B cell (primary cell): ENCODE data around the gene ADAM23. TPM values are rescaled to one million over a fixed set of nuclear protein-coding genes. Genes with fewer than 3 reads are reported as not detected.

Experiments
- ATAC-seq: fragments of 200-7000 bp; cut with Tn5 transposase; one replicate; pipeline ENCODE4 v1.10.0; 2021; ENCODE audit warnings: low read depth, mild to moderate bottlenecking, moderate number of reproducible peaks, moderate library complexity
- CTCF ChIA-PET: fragments of 350-600 bp; sonication (Branson Sonifier 250); formaldehyde crosslinking; loops from one replicate; lab custom pipeline; 2021; ENCODE audit warnings: antibody characterized with exemption, inconsistent platforms; lab: Charles Lee
- POLR2A ChIA-PET: fragments of 350-600 bp; sonication (Branson Sonifier 250); formaldehyde crosslinking; loops from one replicate; lab custom pipeline; 2021; ENCODE audit warnings: antibody characterized with exemption; lab: Charles Lee
- DNase-seq: peaks from one replicate; pipeline ENCODE4 v3.0.0; 2013
- H2AFZ ChIP-seq: 2 replicates; pipeline ENCODE4 v1.6.1; 2012; ENCODE audit warnings: mild to moderate bottlenecking, low read depth, low read length; ENCODE audit not compliant: insufficient read depth, poor library complexity, severe bottlenecking
- H3K27ac ChIP-seq, 2 donors: 1 replicate in 1 of 2; 2 replicates in 1 of 2; pipeline ENCODE4 v1.5.1; 2012 to 2013; ENCODE audit warnings: low read length in 2 of 2, mild to moderate bottlenecking in 2 of 2, moderate library complexity in 1 of 2
- H3K27me3 ChIP-seq, 4 experiments: fragments of 200-600 bp in 1 of 4; sonication (generic) in 1 of 4; replicated peaks in 1 of 4; 1 replicate in 2 of 4; 2 replicates in 2 of 4; pipeline versions ENCODE4 v1.6.1 to v1.7.0; 2013 to 2016; ENCODE audit warnings: low read length in 3 of 4, mild to moderate bottlenecking in 2 of 4, mixed read lengths in 1 of 4, moderate library complexity in 1 of 4; ENCODE audit not compliant: insufficient read depth in 4 of 4, control insufficient read depth in 3 of 4; ENCODE audit errors: control extremely low read depth in 1 of 4
- H3K36me3 ChIP-seq, 2 experiments: replicated peaks in 1 of 2; 1 replicate in 1 of 2; 2 replicates in 1 of 2; pipeline versions ENCODE4 v1.6.1 to v1.7.1; 2013; ENCODE audit warnings: low read length in 1 of 2; ENCODE audit not compliant: insufficient read depth in 2 of 2, control insufficient read depth in 1 of 2; ENCODE audit errors: control extremely low read depth in 1 of 2, extremely low read depth in 1 of 2
- H3K4me1 ChIP-seq, 2 donors: fragments of 200-600 bp in 1 of 2; sonication (generic) in 1 of 2; 1 replicate in 1 of 2; 2 replicates in 1 of 2; pipeline versions ENCODE4 v1.5.1 to v1.6.1; 2013 to 2017; ENCODE audit warnings: low read length in 2 of 2; ENCODE audit not compliant: control insufficient read depth in 2 of 2, insufficient read depth in 2 of 2
- H3K4me2 ChIP-seq: replicated peaks from 2 replicates; pipeline ENCODE3; 2012; ENCODE audit warnings: mild to moderate bottlenecking, low read depth, low read length; ENCODE audit not compliant: poor library complexity, severe bottlenecking
- H3K4me3 ChIP-seq, 5 experiments: fragments of 200-600 bp in 1 of 5; sonication (generic) in 1 of 5; 1 replicate in 3 of 5; 2 replicates in 2 of 5; pipeline versions ENCODE4 v1.5.1 to v1.7.0; 2011 to 2016; ENCODE audit warnings: low read length in 4 of 5, mild to moderate bottlenecking in 4 of 5, low read depth in 2 of 5, control low read depth in 1 of 5, moderate library complexity in 1 of 5; ENCODE audit not compliant: insufficient read depth in 1 of 5; ENCODE audit errors: control extremely low read depth in 1 of 5, extremely low read depth in 1 of 5
- H3K79me2 ChIP-seq: fragments of 200-600 bp; sonication (generic); one replicate; pipeline ENCODE4 v1.6.0; 2016; ENCODE audit warnings: low read length; ENCODE audit not compliant: control insufficient read depth, insufficient read depth
- H3K9ac ChIP-seq: fragments of 200-600 bp; sonication (generic); 2 replicates; pipeline ENCODE4 v1.6.1; 2017; ENCODE audit warnings: mild to moderate bottlenecking, low read length, moderate library complexity
- H3K9me3 ChIP-seq, 3 donors: one replicate each; pipeline versions ENCODE4 v1.6.1 to v1.7.1; 2013; ENCODE audit warnings: low read length in 2 of 3; ENCODE audit not compliant: control insufficient read depth in 2 of 3, insufficient read depth in 1 of 3; ENCODE audit errors: control extremely low read depth in 1 of 3
- H4K20me1 ChIP-seq: 2 replicates; pipeline ENCODE4 v1.6.0; 2012; ENCODE audit warnings: mild to moderate bottlenecking, low read length; ENCODE audit not compliant: insufficient read depth, control insufficient read depth, poor library complexity, severe bottlenecking
- H3K27ac Mint-ChIP-seq: one replicate; pipeline ENCODE4 v1.8.0; 2021; ENCODE audit warnings: mixed read lengths
- H3K27me3 Mint-ChIP-seq: one replicate; pipeline ENCODE4 v1.8.0; 2021; ENCODE audit warnings: mixed read lengths
- H3K4me1 Mint-ChIP-seq: one replicate; pipeline ENCODE4 v1.8.0; 2021; ENCODE audit warnings: mixed read lengths
- H3K4me3 Mint-ChIP-seq: one replicate; pipeline ENCODE4 v1.8.0; 2021; ENCODE audit warnings: mixed read lengths
- H3K9me3 Mint-ChIP-seq: one replicate; pipeline ENCODE4 v1.8.0; 2022; ENCODE audit warnings: mixed read lengths; ENCODE audit not compliant: insufficient read depth
- EZH2 ChIP-seq: IDR thresholded peaks from 2 replicates; pipeline ENCODE4 v1.6.1; 2012; ENCODE audit warnings: borderline replicate concordance, low read depth, mild to moderate bottlenecking, moderate library complexity, low read length; ENCODE audit not compliant: insufficient read depth, poor library complexity, severe bottlenecking
- WGBS: methylation state at CpG from one replicate; pipeline ENCODE4 v1.1.5; 2013; ENCODE audit warnings: missing lambda C conversion rate; ENCODE audit not compliant: insufficient coverage; 5-methylcytosine and 5-hydroxymethylcytosine counted together
- intact Hi-C: fragments of 100-400 bp; cut with micrococcal nuclease; formaldehyde crosslinking; loops from one replicate; pipeline ENCODE4 v1.10.0; 2022
- polyA plus RNA-seq: library from polyadenylated mRNA; depleted of rRNA; stranded (reverse); fragments of >200 nt; gene quantifications from 2 replicates; pipeline ENCODE4 v1.2.3, GENCODE V29; 2012
- total RNA-seq, 2 donors: library from RNA; stranded (reverse); fragments of 120-200 nt in 1 of 2; gene quantifications; 1 replicate in 1 of 2; 2 replicates in 1 of 2; pipeline versions ENCODE4 v1.2.3 to v1.2.4, GENCODE V29; 2013 to 2022
- TF ChIP-seq, protein P1 (sequence below): fragments of 200-600 bp; IDR thresholded peaks from one replicate; pipeline ENCODE4 v1.8.0; 2022; ENCODE audit warnings: antibody characterized with exemption, mild to moderate bottlenecking

Gene ADAM23
- total and polyA plus RNA-seq, 2 donors (not counting 1 experiment from before 2014, with no cell fraction given) = 0.78 to 1.7 TPM

DNA sequence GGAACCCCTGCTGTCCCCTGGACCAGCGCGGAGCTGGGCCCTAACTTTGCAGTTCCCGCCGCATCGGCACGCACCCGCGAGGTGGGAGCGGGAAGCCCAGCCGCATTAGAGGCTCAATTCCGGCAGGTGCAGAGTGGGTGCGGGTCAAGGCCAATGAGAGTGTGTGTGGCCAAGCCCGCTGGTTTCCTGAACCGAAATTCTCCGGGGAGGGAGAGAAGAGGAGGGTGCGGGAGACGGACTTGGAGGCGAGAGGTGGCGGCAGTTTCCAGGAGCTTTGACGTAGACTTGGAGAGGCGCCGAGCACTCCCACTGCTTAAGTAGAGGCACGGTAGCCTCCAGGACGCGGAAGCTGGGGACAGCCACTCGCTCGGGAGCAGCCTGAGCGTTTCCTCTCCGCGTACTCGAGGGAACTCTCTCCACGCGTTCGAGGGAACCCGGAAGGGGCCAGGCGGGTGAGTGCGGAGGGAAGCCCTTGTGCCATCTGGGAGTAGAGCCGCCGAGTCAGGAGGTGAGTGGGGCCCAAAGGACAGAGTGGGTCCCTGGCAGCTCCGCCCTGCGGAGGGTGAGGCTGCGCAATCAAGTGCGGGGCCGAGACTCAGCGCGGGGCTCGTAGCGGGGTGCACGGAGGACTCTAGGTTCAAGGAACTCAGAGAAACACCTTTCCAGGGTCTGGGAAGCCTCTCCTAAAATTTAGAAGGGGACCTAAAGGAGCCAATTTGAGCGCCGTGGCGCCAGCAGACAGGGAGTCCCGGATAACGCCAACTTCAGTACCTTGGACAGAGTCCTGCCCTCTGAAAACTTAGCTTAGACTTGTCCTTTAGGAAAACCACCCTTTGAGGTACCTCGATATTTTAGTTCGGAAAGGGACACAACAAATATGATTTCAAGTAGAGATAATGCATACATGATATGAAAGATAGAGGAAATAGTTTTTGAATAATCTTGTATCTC is 199.0 kb downstream of the ADAM23 start, which contains the start of gene FAM237A:
Gene FAM237A (plus strand): TSS at position 413 of the 951 bp plus-strand sequence. CDS start 1,750 bp downstream, outside the sequence.
- no peak within 1 kb of the TSS for H3K4me3 Mint-ChIP-seq
- H4K20me1 ChIP-seq = no peaks in the 10 kb centered on the region
- H3K27ac Mint-ChIP-seq = no peak within 1 kb of the TSS
- TF ChIP-seq EZH2 = no peak
- TF ChIP-seq, protein P1, sequence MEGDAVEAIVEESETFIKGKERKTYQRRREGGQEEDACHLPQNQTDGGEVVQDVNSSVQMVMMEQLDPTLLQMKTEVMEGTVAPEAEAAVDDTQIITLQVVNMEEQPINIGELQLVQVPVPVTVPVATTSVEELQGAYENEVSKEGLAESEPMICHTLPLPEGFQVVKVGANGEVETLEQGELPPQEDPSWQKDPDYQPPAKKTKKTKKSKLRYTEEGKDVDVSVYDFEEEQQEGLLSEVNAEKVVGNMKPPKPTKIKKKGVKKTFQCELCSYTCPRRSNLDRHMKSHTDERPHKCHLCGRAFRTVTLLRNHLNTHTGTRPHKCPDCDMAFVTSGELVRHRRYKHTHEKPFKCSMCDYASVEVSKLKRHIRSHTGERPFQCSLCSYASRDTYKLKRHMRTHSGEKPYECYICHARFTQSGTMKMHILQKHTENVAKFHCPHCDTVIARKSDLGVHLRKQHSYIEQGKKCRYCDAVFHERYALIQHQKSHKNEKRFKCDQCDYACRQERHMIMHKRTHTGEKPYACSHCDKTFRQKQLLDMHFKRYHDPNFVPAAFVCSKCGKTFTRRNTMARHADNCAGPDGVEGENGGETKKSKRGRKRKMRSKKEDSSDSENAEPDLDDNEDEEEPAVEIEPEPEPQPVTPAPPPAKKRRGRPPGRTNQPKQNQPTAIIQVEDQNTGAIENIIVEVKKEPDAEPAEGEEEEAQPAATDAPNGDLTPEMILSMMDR = no peak
- intact Hi-C loops = no loop called here
- DNase-seq (no peak), ATAC-seq (no peak)
- no peak within 1 kb of the TSS for H3K4me2 ChIP-seq
- H3K9me3 Mint-ChIP-seq = no peaks in the 10 kb centered on the region
- no peak within 1 kb of the TSS for H3K9ac ChIP-seq
- CTCF ChIA-PET = no interaction called here
- peaks cover 0 to 10% (median 0%) of the 10 kb centered on the region in 3 donors for H3K9me3 ChIP-seq
- POLR2A ChIA-PET = no interaction called here
- no peak within 1 kb of the TSS for H3K4me3 ChIP-seq
- no peak within 1 kb of the TSS for H3K27ac ChIP-seq
- H3K27me3 ChIP-seq = peaks cover 0 to 23% (median 14%) of the 10 kb centered on the region in 4 experiments
- H3K27me3 Mint-ChIP-seq = peaks cover 18% of the 10 kb centered on the region
- 17% methylated on average over 54 of the region's 56 CpGs for WGBS
- no peaks in the 10 kb centered on the region for H3K79me2 ChIP-seq
- H3K4me1 Mint-ChIP-seq = no peaks in the 10 kb centered on the region
- H3K36me3 ChIP-seq = no peaks in the 10 kb centered on the region
- no peaks in the 10 kb centered on the region for H3K4me1 ChIP-seq
- H2AFZ ChIP-seq = no peak within 1 kb of the TSS

DNA sequence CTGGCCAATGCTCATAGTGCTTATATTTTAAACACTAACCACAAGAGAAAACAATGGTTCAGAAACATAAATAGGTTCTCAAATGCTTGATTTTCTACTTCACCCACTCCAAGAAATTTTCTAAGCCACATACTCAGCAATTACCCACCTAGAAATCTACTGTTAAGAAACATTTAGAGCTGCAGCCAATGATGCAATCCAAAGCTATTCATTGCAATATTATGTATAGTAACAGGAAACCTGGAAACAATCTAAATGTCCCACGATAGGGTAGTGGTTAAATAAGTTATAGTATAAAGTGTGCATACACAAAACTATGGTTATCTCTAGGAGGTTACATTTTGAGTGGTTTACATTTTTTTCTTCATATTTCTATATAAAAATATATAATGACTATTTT is 204.7 kb downstream of the ADAM23 start:
- no peaks in the 10 kb centered on the region for H3K4me1 ChIP-seq
- Mint-ChIP-seq H3K4me3 (no peak overlapping the region), H3K27ac (no peak overlapping the region), H3K27me3 (peaks cover 15% of the 10 kb centered on the region), H3K9me3 (no peaks in the 10 kb centered on the region), H3K4me1 (no peaks in the 10 kb centered on the region)
- intact Hi-C loops = no loop called here
- WGBS = no CpG with 5 or more reads among the region's 1 CpG
- H3K4me2 ChIP-seq = no peak overlapping the region
- H3K27ac ChIP-seq = no peak overlapping the region
- H4K20me1 ChIP-seq = no peaks in the 10 kb centered on the region
- H3K9ac ChIP-seq = no peak overlapping the region
- ChIA-PET CTCF (no interaction called here), POLR2A (no interaction called here)
- H3K27me3 ChIP-seq = peaks cover 0 to 5% (median 2%) of the 10 kb centered on the region in 4 experiments
- ATAC-seq (no peak), DNase-seq (no peak)
- no peaks in the 10 kb centered on the region for H3K79me2 ChIP-seq
- H3K9me3 ChIP-seq = no peaks in the 10 kb centered on the region
- no peak for TF ChIP-seq EZH2
- TF ChIP-seq, protein P1 = no peak
- H2AFZ ChIP-seq = no peak overlapping the region
- H3K4me3 ChIP-seq = no peak overlapping the region
- no peaks in the 10 kb centered on the region for H3K36me3 ChIP-seq
